PC-9 (cell line): ENCODE measurements around the gene TMPRSS2.

Experiments used
- EZH2 ChIP-seq: fragments of 200-600 bp; sonication (generic); IDR thresholded peaks from 2 replicates; pipeline ENCODE4 v1.8.0; 2017; ENCODE audit warnings: antibody characterized with exemption, low read depth
- TF ChIP-seq, protein P1 (sequence below): fragments of 200-600 bp; sonication (generic); conservative IDR thresholded peaks from 2 replicates; pipeline ENCODE4 v1.6.1; 2017; ENCODE audit warnings: mixed run types, antibody characterized with exemption, mild to moderate bottlenecking, moderate library complexity

DNA sequence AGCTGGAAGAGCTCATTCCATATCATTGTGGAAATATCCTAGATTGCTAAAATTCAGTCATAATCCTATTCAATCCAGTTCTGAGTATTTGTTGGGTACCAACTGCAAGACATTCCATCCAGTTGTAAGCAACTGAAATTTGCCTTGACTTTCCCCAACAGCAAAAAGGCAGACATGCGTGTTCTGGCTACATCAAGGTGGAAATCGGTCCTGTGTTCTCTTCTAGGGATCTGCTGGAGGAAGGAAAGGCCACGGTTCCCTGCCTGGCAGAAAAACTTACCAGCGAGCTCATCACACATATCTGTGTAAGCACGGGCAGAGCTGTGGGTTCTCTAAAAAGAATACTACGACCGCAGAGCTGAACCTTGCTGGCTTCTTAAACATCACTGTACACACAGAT, 64.4 kb downstream of the TMPRSS2 start:
- TF ChIP-seq, protein P1, sequence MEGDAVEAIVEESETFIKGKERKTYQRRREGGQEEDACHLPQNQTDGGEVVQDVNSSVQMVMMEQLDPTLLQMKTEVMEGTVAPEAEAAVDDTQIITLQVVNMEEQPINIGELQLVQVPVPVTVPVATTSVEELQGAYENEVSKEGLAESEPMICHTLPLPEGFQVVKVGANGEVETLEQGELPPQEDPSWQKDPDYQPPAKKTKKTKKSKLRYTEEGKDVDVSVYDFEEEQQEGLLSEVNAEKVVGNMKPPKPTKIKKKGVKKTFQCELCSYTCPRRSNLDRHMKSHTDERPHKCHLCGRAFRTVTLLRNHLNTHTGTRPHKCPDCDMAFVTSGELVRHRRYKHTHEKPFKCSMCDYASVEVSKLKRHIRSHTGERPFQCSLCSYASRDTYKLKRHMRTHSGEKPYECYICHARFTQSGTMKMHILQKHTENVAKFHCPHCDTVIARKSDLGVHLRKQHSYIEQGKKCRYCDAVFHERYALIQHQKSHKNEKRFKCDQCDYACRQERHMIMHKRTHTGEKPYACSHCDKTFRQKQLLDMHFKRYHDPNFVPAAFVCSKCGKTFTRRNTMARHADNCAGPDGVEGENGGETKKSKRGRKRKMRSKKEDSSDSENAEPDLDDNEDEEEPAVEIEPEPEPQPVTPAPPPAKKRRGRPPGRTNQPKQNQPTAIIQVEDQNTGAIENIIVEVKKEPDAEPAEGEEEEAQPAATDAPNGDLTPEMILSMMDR: no peak
- TF ChIP-seq EZH2: no peak
